Neural cell (in vitro differentiated cells): Measurements from ENCODE around the gene MRPS27.

Experiments used
- CTCF ChIP-seq: fragments of 450-650 bp; IDR thresholded peaks from 2 replicates; pipeline ENCODE4 v1.5.1; 2014; ENCODE audit warnings: antibody characterized with exemption, mild to moderate bottlenecking, moderate library complexity; ENCODE audit not compliant: poor library complexity, severe bottlenecking
- EP300 ChIP-seq: fragments of 450-650 bp; conservative IDR thresholded peaks from 2 replicates; pipeline ENCODE4 v1.6.1; 2014; ENCODE audit warnings: antibody characterized with exemption, mild to moderate bottlenecking, moderate library complexity; ENCODE audit not compliant: poor library complexity, severe bottlenecking
- EZH2 ChIP-seq: fragments of 200-600, 300-800 bp; shearing (Covaris generic), sonication (generic); IDR thresholded peaks from 2 replicates; pipeline ENCODE4 v1.6.1; 2014; ENCODE audit warnings: antibody characterized with exemption, low read length, borderline replicate concordance, mild to moderate bottlenecking; ENCODE audit not compliant: insufficient read depth, poor library complexity, severe bottlenecking
- MXI1 ChIP-seq: fragments of 450-650 bp; conservative IDR thresholded peaks from 2 replicates; pipeline ENCODE4 v1.6.1; 2014; ENCODE audit warnings: antibody characterized with exemption, mild to moderate bottlenecking; ENCODE audit not compliant: poor library complexity, severe bottlenecking
- POLR2AphosphoS5 ChIP-seq: IDR thresholded peaks from 2 replicates; pipeline ENCODE4 v1.6.1; 2012
- SMC3 ChIP-seq: fragments of 450-650 bp; conservative IDR thresholded peaks from 2 replicates; pipeline ENCODE4 v1.6.1; 2014; ENCODE audit warnings: antibody characterized with exemption, mild to moderate bottlenecking, moderate library complexity; ENCODE audit not compliant: poor library complexity
- TF ChIP-seq, protein P1 (sequence below): IDR thresholded peaks from 2 replicates; pipeline ENCODE4 v1.6.1; 2012; ENCODE audit warnings: borderline replicate concordance

GRCh38 chr5:72359886-72360285 is 39.8 kb upstream of the MRPS27 start:
- TF ChIP-seq CTCF, result no peak
- TF ChIP-seq POLR2AphosphoS5, result no peak
- no peak for TF ChIP-seq SMC3
- no peak for TF ChIP-seq EZH2
- no peak for TF ChIP-seq EP300
- no peak for TF ChIP-seq MXI1
- TF ChIP-seq, protein P1, sequence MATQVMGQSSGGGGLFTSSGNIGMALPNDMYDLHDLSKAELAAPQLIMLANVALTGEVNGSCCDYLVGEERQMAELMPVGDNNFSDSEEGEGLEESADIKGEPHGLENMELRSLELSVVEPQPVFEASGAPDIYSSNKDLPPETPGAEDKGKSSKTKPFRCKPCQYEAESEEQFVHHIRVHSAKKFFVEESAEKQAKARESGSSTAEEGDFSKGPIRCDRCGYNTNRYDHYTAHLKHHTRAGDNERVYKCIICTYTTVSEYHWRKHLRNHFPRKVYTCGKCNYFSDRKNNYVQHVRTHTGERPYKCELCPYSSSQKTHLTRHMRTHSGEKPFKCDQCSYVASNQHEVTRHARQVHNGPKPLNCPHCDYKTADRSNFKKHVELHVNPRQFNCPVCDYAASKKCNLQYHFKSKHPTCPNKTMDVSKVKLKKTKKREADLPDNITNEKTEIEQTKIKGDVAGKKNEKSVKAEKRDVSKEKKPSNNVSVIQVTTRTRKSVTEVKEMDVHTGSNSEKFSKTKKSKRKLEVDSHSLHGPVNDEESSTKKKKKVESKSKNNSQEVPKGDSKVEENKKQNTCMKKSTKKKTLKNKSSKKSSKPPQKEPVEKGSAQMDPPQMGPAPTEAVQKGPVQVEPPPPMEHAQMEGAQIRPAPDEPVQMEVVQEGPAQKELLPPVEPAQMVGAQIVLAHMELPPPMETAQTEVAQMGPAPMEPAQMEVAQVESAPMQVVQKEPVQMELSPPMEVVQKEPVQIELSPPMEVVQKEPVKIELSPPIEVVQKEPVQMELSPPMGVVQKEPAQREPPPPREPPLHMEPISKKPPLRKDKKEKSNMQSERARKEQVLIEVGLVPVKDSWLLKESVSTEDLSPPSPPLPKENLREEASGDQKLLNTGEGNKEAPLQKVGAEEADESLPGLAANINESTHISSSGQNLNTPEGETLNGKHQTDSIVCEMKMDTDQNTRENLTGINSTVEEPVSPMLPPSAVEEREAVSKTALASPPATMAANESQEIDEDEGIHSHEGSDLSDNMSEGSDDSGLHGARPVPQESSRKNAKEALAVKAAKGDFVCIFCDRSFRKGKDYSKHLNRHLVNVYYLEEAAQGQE, result no peak
